GM15510 (cell line): ENCODE measurements around the gene NBPF4.

Experiments used
- POLR2A ChIP-seq: IDR thresholded peaks from 3 replicates; pipeline ENCODE4 v1.6.1; 2011; ENCODE audit warnings: borderline replicate concordance; ENCODE audit not compliant: insufficient read length; ENCODE audit errors: extremely low read depth

NBPF4 gene

GRCh38 chr1:108182959-108183700 lies 60.7 kb downstream of the NBPF4 start:
- no peak for TF ChIP-seq POLR2A

GRCh38 chr1:108179018-108179417 lies 64.9 kb downstream of the NBPF4 start:
- TF ChIP-seq POLR2A, result no peak
